ENCODE measurements around the gene ALG12.

The ALG12 gene

DNA sequence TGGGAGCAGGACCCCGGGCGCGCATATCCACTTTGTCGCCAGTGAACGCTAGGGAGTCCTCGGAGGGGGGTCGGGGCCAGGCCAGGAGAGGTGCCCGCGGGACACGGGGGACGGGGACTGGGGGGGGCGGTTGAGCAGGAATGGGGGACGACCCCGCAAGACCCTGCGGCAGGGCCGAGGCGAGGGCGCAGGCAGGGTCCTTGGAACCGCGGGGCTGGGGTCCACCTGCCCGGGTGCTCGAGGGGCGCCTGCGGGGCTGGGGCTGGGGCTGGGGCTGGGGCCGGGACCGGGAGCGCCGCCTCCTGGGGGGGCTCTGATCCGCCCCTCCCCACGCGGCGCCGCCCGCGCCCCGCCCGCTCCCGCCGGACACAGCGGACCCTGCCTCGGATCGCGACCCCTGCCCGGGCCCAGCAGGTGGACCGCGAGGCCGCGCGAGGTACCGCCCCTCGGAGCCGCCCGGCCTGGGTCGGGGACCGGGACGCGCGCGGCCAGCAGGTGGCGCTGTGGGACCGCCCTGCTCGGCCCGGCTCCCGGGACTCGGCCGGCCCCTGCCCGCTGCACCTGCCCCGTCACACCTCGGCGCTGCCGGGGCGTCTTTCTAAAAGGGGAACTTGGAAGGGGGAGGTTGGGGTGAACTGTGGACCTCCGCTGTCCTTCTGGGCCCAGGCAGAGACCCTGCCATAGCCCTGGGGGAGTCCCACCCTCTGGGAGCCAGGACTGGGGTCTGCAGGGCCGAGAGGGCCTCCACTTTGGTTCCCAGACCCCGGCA, 11.2 kb upstream of the ALG12 start:
- no peak for DNase-seq

DNA sequence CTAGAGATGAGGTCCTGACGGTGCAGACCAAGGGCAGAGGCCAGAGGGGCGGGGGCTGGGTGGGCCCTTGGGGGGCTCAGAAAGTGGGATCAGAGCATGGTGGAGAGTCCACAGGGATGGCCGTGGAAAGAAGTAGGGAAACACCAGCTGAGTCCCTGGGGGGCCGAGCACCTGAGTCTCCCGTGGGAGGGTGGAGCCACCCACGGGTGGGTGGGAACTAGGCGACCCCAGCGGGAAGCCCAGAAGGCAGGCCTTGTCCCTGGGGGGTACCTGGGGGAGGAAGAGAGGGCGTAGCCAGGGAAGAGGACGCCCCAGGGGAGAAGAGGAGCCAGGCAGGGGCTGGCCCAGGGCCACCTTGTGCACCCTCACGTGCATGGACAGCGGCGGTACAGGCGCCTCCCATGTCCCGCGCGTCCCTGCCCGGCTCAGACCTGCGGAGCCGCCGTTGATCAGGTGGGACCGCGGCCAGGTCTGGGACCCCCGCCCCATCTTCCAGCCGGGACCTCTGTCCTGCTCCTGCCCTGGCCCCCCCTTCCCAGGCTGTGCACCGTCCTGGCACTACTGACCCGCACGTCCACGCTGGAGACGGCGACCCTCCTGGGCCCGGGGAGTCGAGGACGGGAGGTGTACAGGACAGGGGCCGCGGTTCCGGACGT, 10.4 kb upstream of the ALG12 start:
- no peak for DNase-seq

DNA sequence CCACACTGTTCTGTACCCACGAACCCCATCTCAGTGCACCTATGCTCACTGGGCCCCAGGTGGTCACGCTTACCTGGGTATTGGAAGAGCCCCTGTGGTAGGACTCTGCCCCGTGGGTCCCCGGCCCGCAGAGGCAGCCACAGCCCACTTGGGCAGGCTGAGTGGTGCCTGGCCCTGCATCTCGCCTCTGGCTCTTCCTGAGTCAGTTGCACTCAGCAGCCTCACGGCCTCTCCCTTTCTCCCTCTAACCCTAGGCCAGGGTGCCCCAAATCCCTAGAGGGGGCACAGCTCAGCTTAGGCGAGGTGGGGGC, 9.9 kb upstream of the ALG12 start:
- no peak for DNase-seq

GRCh38 chr22:49927483-49928184, 9.4 kb upstream of the ALG12 start:
- no peak for DNase-seq

- no peak for DNase-seq
These were observed 8.7 kb upstream of the ALG12 start for GRCh38 chr22:49926916-49927315.

DNA sequence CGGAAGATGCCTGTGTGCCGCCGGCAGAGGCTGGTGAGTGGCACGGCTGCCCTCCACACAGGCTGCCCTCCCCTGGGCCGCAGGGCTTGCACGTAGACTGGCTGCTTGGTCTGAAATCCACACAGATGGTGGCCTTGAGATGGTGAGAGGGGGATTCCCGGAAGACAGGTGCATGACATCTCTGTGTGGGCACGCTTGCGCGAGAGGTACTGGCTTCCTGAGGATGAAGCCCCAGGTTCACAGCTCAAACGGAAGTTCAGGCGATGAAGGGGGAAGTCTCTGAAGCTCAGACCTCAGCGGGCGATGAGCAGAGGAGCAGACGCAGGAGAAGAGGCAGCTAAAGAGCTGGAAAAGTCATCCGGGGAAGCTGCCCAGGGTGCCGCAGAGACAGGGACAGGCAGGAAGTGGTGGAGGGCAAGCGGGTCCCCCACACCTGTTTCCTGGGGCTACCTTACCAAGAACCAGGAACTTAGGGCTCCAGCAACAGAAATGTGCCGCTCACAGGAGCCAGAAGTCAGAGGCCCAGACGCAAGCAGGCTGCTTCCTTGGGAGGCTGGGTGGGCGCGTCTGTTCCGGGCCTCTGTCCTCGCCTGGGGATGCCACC, 7.4 kb upstream of the ALG12 start:
- no peak for DNase-seq

- DNase-seq = no peak
These were observed 6.0 kb upstream of the ALG12 start for GRCh38 chr22:49924113-49924833.

GRCh38 chr22:49923445-49923844, 5.2 kb upstream of the ALG12 start:
- DNase-seq = no peak

DNA sequence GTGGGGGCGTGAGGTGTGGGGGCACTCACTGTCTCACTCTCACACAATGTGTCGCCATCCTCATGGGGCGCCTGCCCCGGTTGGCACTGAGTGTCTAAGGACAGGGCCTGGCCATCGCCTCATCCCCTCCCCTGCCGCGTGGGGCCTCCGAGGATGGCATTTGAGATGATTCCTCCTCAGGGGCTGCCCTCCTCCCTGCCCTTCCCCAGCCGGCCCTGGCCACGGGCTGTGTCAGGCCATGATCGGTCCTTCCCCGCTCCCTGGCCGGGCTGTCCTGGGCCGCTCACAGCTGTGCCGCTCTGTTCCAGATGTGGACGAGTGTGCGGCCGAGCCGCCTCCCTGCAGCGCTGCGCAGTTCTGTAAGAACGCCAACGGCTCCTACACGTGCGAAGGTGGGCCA, 4.7 kb upstream of the ALG12 start:
- no peak for DNase-seq

- no peak for DNase-seq
These were observed 4.2 kb upstream of the ALG12 start for GRCh38 chr22:49922484-49922883.

DNA sequence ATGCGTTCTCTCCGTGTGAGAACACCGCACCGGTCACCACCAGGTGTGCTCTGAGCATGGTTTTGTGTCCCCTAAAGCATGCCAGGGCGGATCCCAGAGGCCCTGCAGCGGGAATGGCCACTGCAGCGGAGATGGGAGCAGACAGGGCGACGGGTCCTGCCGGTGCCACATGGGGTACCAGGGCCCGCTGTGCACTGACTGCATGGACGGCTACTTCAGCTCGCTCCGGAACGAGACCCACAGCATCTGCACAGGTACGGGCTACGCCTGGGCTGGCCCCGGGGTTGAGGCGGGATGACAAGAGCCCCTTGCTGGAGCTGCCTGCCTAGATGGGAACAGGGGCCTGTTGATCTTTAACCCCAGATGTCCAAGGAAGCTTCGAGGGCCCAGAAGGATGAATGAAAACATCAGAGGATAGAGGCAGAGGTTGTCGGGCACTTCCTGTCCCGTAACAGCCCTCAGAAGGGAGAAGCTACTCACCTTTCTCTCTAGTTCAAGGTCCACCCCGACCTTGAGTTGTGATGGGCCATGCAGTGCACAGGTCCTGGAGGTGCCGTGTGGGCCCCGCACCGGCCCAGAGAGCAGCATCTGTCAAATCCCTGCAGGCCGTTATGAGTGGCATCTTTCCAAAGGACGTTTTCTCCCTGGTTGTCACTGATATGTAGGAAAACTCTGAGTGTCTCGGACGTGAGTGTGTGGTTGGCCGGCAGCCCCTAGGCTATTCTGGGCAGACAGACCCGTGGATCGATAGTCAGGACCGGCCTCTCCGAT, 3.5 kb upstream of the ALG12 start:
- no peak for DNase-seq

GRCh38 chr22:49920859-49921258, 2.6 kb upstream of the ALG12 start:
- no peak for DNase-seq

GRCh38 chr22:49918911-49919881, 958 bp upstream of the ALG12 start:
- DNase-seq = no peak

- no peak for DNase-seq
These were observed 1.4 kb downstream of the ALG12 start for GRCh38 chr22:49916831-49917230.

DNA sequence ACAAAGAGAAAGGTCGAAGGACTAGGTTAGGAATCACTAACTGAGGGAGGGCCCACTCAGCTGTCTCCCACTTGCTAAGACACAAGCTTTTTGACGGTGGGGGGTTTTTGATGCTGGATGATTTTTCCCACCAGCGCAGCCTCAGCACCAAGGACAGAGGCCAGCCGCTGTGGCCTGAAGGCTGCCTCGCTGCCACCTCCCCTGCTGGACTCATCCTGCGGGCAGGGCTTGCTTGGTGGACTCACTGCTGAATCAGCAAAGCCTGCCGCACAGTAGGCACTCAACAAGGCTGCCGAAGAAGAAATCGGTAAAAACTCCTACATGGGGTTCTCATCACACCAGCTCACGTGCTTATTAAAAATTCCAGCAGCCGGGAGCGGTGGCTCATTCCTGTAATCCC, 2.6 kb downstream of the ALG12 start:
- DNase-seq = no peak

- no peak for DNase-seq
These were observed 4.0 kb downstream of the ALG12 start for GRCh38 chr22:49914256-49914655.

- no peak for DNase-seq
These were observed 4.8 kb downstream of the ALG12 start for GRCh38 chr22:49913446-49913845.

DNA sequence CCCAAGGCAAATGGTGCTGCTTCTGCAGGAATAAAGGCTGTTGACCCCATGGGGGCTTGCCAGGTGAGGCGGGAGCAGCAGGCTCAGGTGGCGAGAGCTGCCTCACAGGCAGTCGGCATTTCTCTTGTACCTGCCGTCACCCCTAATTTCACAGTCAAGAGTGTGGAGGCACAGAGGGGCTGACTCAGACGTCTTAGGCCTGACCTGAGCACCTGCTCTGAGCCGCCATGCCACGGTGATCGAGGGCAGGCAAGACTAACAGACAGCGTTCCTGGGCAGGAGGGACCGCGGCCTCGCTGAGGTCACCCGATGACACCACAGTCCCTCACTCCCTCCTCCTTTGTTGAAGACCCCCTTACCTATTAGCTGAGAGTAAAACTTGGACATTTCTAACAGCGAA, 5.2 kb downstream of the ALG12 start:
- DNase-seq = no peak

DNA sequence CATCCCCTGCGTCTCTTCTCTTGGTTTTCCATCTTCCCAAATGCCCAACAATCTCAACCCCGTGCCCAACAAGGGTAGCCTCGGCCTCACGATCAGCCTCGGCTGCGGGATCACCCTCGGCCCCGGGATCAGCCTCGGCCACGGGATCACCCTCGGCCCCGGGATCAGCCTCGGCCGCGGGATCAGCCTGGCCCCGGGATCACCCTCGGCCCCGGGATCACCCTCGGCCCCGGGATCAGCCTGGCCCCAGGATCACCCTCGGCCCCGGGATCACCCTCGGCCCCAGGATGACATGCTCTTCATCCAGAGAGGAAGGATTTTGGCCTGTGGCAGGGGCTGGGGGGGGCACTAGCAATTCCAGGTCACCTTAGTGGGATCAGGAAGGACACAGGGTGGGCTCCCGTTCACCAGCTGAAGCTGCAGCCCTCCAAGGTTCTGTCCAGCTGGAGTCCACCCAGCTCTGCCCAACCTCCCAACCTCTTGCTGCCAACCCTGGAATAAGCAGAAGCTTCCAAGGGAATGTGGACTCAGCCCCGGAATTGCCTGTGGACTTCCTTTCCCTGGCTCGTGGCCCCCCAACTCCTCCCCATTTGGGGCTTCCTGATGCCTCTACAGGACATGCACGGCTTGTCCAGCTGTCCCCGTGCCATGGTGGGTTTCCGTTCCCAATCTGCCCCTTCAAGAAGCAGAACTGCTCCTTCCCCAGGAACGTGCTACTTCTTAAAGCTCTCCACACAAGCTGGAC, 6.2 kb downstream of the ALG12 start:
- no peak for DNase-seq

All from NCI-H226 (cell line).